NCI-H2196 treated with DMSO at 0.1 percent for 48 hours (cell line): ENCODE results near the gene ARHGAP6.

Experiments
- DNase-seq: peaks from one replicate; lab custom pipeline; 2025; ENCODE audit not compliant: unreplicated experiment; lab: John Stamatoyannopoulos, UW

ARHGAP6 gene

GRCh38 chrX:11403631-11404030, 262.1 kb downstream of the ARHGAP6 start:
- no peak for DNase-seq

- DNase-seq = no peak
Observed at GRCh38 chrX:11401966-11402365, 263.8 kb downstream of the ARHGAP6 start.

- DNase-seq = no peak
Observed at GRCh38 chrX:11399489-11400094, 266.1 kb downstream of the ARHGAP6 start.

GRCh38 chrX:11398785-11399184, 266.9 kb downstream of the ARHGAP6 start:
- DNase-seq = no peak

- DNase-seq = no peak
Observed at GRCh38 chrX:11398139-11398538, 267.6 kb downstream of the ARHGAP6 start.

GRCh38 chrX:11397680-11398079, 268.0 kb downstream of the ARHGAP6 start:
- DNase-seq = no peak

- DNase-seq = no peak
Observed at GRCh38 chrX:11395859-11396258, 269.9 kb downstream of the ARHGAP6 start.

- no peak for DNase-seq
Observed at GRCh38 chrX:11393949-11394654, 271.6 kb downstream of the ARHGAP6 start.

- DNase-seq = no peak
Observed at GRCh38 chrX:11386812-11387211, 278.9 kb downstream of the ARHGAP6 start.

- DNase-seq = no peak
Observed at GRCh38 chrX:11386001-11386523, 279.7 kb downstream of the ARHGAP6 start.

GRCh38 chrX:11382930-11383329, 282.8 kb downstream of the ARHGAP6 start:
- no peak for DNase-seq

- no peak for DNase-seq
Observed at GRCh38 chrX:11381464-11381863, 284.3 kb downstream of the ARHGAP6 start.

- DNase-seq = no peak
Observed at GRCh38 chrX:11380187-11380844, 285.4 kb downstream of the ARHGAP6 start.

- DNase-seq = no peak
Observed at GRCh38 chrX:11376163-11376562, 289.6 kb downstream of the ARHGAP6 start.

- no peak for DNase-seq
Observed at GRCh38 chrX:11375614-11376119, 290.1 kb downstream of the ARHGAP6 start.

GRCh38 chrX:11374570-11374969, 291.1 kb downstream of the ARHGAP6 start:
- no peak for DNase-seq

GRCh38 chrX:11371106-11371505, 294.6 kb downstream of the ARHGAP6 start:
- no peak for DNase-seq

- no peak for DNase-seq
Observed at GRCh38 chrX:11367609-11368430, 297.9 kb downstream of the ARHGAP6 start.

GRCh38 chrX:11366998-11367595, 298.6 kb downstream of the ARHGAP6 start:
- DNase-seq = no peak

- no peak for DNase-seq
Observed at GRCh38 chrX:11365426-11365825, 300.3 kb downstream of the ARHGAP6 start.

- no peak for DNase-seq
Observed at GRCh38 chrX:11364835-11365234, 300.9 kb downstream of the ARHGAP6 start.
